ENCODE measurements around the gene ZAP70. TPM values are rescaled to one million over a fixed set of nuclear protein-coding genes. Genes with fewer than 3 reads are reported as not detected.
"Not testable (repeated sequence)": the region's sequence is repeated elsewhere in the genome, so short reads cannot be mapped to it uniquely, and the experiment has no call there.

Gene ZAP70
- polyA plus RNA-seq (2012; ENCODE audit: insufficient read depth, insufficient read length) = 186 TPM

- H3K4me3 ChIP-seq (ENCODE audit: low read length) = peak within 1 kb of the TSS; percentile 99
- DNase-seq (ENCODE audit: low read depth, low spot score) = peak; percentile 97
Observed at GRCh38 chr2:97713296-97714083, at the start of gene ZAP70. TSS of gene ZAP70 (plus strand) at chr2:97713576. CDS start at chr2:97724037, 10,461 bp downstream.

- peak overlapping the region; percentile 79 for H3K4me3 ChIP-seq (ENCODE audit: low read length)
- DNase-seq (ENCODE audit: low read depth, low spot score) = no peak
Observed at GRCh38 chr2:97663626-97663961, 49.8 kb upstream of the ZAP70 start.

- peak within 1 kb of the TSS; percentile 79 for H3K4me3 ChIP-seq (ENCODE audit: low read length)
- peak; percentile 97 for DNase-seq (ENCODE audit: low read depth, low spot score)
Observed at GRCh38 chr2:97663962-97664635, 49.3 kb upstream of the ZAP70 start, which contains the start of gene ACTR1B. TSS of gene ACTR1B (minus strand) at chr2:97664044. CDS start at chr2:97663890, 154 bp downstream.

GRCh38 chr2:97664636-97664970 lies 48.8 kb upstream of the ZAP70 start:
- DNase-seq (ENCODE audit: low read depth, low spot score) = no peak
- H3K4me3 ChIP-seq (ENCODE audit: low read length) = peak overlapping the region; percentile 71

GRCh38 chr2:97669448-97669847 lies 43.9 kb upstream of the ZAP70 start, which contains the start of gene C2orf92:
TSS of gene C2orf92 (plus strand) at chr2:97669713. CDS start at chr2:97669789, 76 bp downstream.
- no peak within 1 kb of the TSS for H3K4me3 ChIP-seq (ENCODE audit: low read length)
- no peak for DNase-seq (ENCODE audit: low read depth, low spot score)

GRCh38 chr2:97670471-97670870 lies 42.9 kb upstream of the ZAP70 start:
- DNase-seq (ENCODE audit: low read depth, low spot score) = no peak
- H3K4me3 ChIP-seq (ENCODE audit: low read length) = no peak overlapping the region

GRCh38 chr2:97671526-97671925 lies 41.9 kb upstream of the ZAP70 start:
- no peak overlapping the region for H3K4me3 ChIP-seq (ENCODE audit: low read length)
- no peak for DNase-seq (ENCODE audit: low read depth, low spot score)

- not testable (repeated sequence) for DNase-seq (ENCODE audit: low read depth, low spot score); H3K4me3 ChIP-seq (ENCODE audit: low read length)
Observed at GRCh38 chr2:97672606-97673140, 40.7 kb upstream of the ZAP70 start.

GRCh38 chr2:97673182-97673914 lies 40.0 kb upstream of the ZAP70 start:
- no peak overlapping the region for H3K4me3 ChIP-seq (ENCODE audit: low read length)
- no peak for DNase-seq (ENCODE audit: low read depth, low spot score)

GRCh38 chr2:97673915-97674283 lies 39.5 kb upstream of the ZAP70 start:
- DNase-seq (ENCODE audit: low read depth, low spot score) = no peak

GRCh38 chr2:97675430-97676113 lies 37.8 kb upstream of the ZAP70 start:
- no peak overlapping the region for H3K4me3 ChIP-seq (ENCODE audit: low read length)
- no peak for DNase-seq (ENCODE audit: low read depth, low spot score)

More at GRCh38 chr2:97673915-97674283, 39.5 kb upstream of the ZAP70 start:
- no peak overlapping the region for H3K4me3 ChIP-seq (ENCODE audit: low read length)

- H3K4me3 ChIP-seq (ENCODE audit: low read length) = no peak overlapping the region
- DNase-seq (ENCODE audit: low read depth, low spot score) = no peak
Observed at GRCh38 chr2:97676620-97677019, 36.8 kb upstream of the ZAP70 start.

- H3K4me3 ChIP-seq (ENCODE audit: low read length) = no peak overlapping the region
- no peak for DNase-seq (ENCODE audit: low read depth, low spot score)
Observed at GRCh38 chr2:97677480-97677879, 35.9 kb upstream of the ZAP70 start.

- no peak for DNase-seq (ENCODE audit: low read depth, low spot score)
- no peak overlapping the region for H3K4me3 ChIP-seq (ENCODE audit: low read length)
Observed at GRCh38 chr2:97678298-97678697, 35.1 kb upstream of the ZAP70 start.

- DNase-seq (ENCODE audit: low read depth, low spot score); H3K4me3 ChIP-seq (ENCODE audit: low read length): not testable (repeated sequence)
Observed at GRCh38 chr2:97687235-97687634, 26.1 kb upstream of the ZAP70 start.

GRCh38 chr2:97688062-97688827 lies 25.1 kb upstream of the ZAP70 start:
- no peak overlapping the region for H3K4me3 ChIP-seq (ENCODE audit: low read length)
- no peak for DNase-seq (ENCODE audit: low read depth, low spot score)

GRCh38 chr2:97691166-97691565 lies 22.2 kb upstream of the ZAP70 start:
- DNase-seq (ENCODE audit: low read depth, low spot score) = no peak
- no peak overlapping the region for H3K4me3 ChIP-seq (ENCODE audit: low read length)

- DNase-seq (ENCODE audit: low read depth, low spot score) = no peak
- no peak overlapping the region for H3K4me3 ChIP-seq (ENCODE audit: low read length)
Observed at GRCh38 chr2:97693476-97693875, 19.9 kb upstream of the ZAP70 start.
